Trophoblast cell (in vitro differentiated cells and primary cell): ENCODE results near the gene RPL18A.
A peak's percentile ranks its signal among the peaks of the same experiment; 100 is the strongest.

ENCODE experiments used
- DNase-seq, 2 donors: peaks; one replicate each; pipeline ENCODE4 v3.0.0-alpha.2; 2016
- H2AFZ ChIP-seq: 2 replicates; pipeline ENCODE4 v1.6.1; 2013; ENCODE audit warnings: low read length, moderate library complexity, mild to moderate bottlenecking; ENCODE audit not compliant: insufficient read depth, poor library complexity
- H2AK5ac ChIP-seq: 2 replicates; pipeline ENCODE4 v1.6.1; 2013; ENCODE audit warnings: mild to moderate bottlenecking, low read length
- H2BK120ac ChIP-seq: 2 replicates; pipeline ENCODE4 v1.6.1; 2013; ENCODE audit warnings: low read length, mild to moderate bottlenecking, moderate library complexity; ENCODE audit not compliant: insufficient read depth, poor library complexity
- H2BK12ac ChIP-seq: 2 replicates; pipeline ENCODE4 v1.6.1; 2013; ENCODE audit warnings: mild to moderate bottlenecking, low read length, moderate library complexity
- H2BK5ac ChIP-seq: 2 replicates; pipeline ENCODE4 v1.6.1; 2013; ENCODE audit warnings: low read length, low read depth, moderate library complexity, mild to moderate bottlenecking; ENCODE audit not compliant: poor library complexity
- H3K14ac ChIP-seq: 2 replicates; pipeline ENCODE4 v1.6.1; 2013; ENCODE audit warnings: mild to moderate bottlenecking, low read length
- H3K18ac ChIP-seq: 2 replicates; pipeline ENCODE4 v1.6.1; 2013; ENCODE audit warnings: mild to moderate bottlenecking, low read length
- H3K23ac ChIP-seq: 2 replicates; pipeline ENCODE4 v1.6.1; 2013; ENCODE audit warnings: low read length
- H3K27ac ChIP-seq: 2 replicates; pipeline ENCODE4 v1.5.1; 2013; ENCODE audit warnings: low read depth, mild to moderate bottlenecking, inconsistent platforms, low read length, moderate library complexity
- H3K27me3 ChIP-seq: 2 replicates; pipeline ENCODE4 v1.6.1; 2013; ENCODE audit warnings: inconsistent platforms, mild to moderate bottlenecking, low read length, moderate library complexity; ENCODE audit not compliant: insufficient read depth
- H3K36me3 ChIP-seq, 2 experiments: 1 replicate in 1 of 2; 2 replicates in 1 of 2; pipeline ENCODE4 v1.6.1; 2013; ENCODE audit warnings: low read length in 2 of 2, mild to moderate bottlenecking in 2 of 2, moderate library complexity in 1 of 2; ENCODE audit not compliant: insufficient read depth in 2 of 2, control insufficient read depth in 1 of 2
- H3K4ac ChIP-seq: 2 replicates; pipeline ENCODE4 v1.6.1; 2013; ENCODE audit warnings: low read depth, mild to moderate bottlenecking, low read length, moderate library complexity
- H3K4me1 ChIP-seq, 2 experiments: 1 replicate in 1 of 2; 2 replicates in 1 of 2; pipeline ENCODE4 v1.6.1; 2013; ENCODE audit warnings: low read length in 2 of 2, mild to moderate bottlenecking in 2 of 2, moderate library complexity in 1 of 2; ENCODE audit not compliant: insufficient read depth in 2 of 2, control insufficient read depth in 1 of 2
- H3K4me2 ChIP-seq: 2 replicates; pipeline ENCODE4 v1.6.1; 2013; ENCODE audit warnings: inconsistent platforms, mild to moderate bottlenecking, low read length, moderate library complexity
- H3K4me3 ChIP-seq: 2 replicates; pipeline ENCODE4 v1.5.1; 2013; ENCODE audit warnings: mild to moderate bottlenecking, low read depth, low read length, inconsistent platforms
- H3K79me1 ChIP-seq: one replicate; pipeline ENCODE4 v1.6.1; 2013; ENCODE audit warnings: low read length
- H3K79me2 ChIP-seq: 2 replicates; pipeline ENCODE4 v1.6.1; 2013; ENCODE audit warnings: low read length, mild to moderate bottlenecking; ENCODE audit not compliant: control insufficient read depth, insufficient read depth, poor library complexity
- H3K9ac ChIP-seq: 2 replicates; pipeline ENCODE4 v1.6.1; 2013; ENCODE audit warnings: mild to moderate bottlenecking, low read length
- H3K9me3 ChIP-seq: 2 replicates; pipeline ENCODE4 v1.6.1; 2013; ENCODE audit warnings: low read depth, mild to moderate bottlenecking, control low read depth, inconsistent platforms, low read length; ENCODE audit not compliant: insufficient read depth
- H4K12ac ChIP-seq: 2 replicates; pipeline ENCODE4 v1.6.1; 2013; ENCODE audit warnings: low read depth, mild to moderate bottlenecking, low read length, moderate library complexity
- H4K8ac ChIP-seq: 2 replicates; pipeline ENCODE4 v1.6.1; 2013; ENCODE audit warnings: low read depth, mild to moderate bottlenecking, low read length, moderate library complexity
- H4K91ac ChIP-seq: one replicate; pipeline ENCODE4 v1.6.1; 2013; ENCODE audit warnings: low read depth, mild to moderate bottlenecking, low read length, moderate library complexity
- WGBS: extraction: QIAGEN DNeasy Blood & Tissue Kit; methylation state at CpG from one replicate; pipeline ENCODE4 v1.1.7; 2013; ENCODE audit warnings: missing lambda C conversion rate; ENCODE audit not compliant: insufficient read length, insufficient coverage; ENCODE audit errors: extremely low coverage; 5-methylcytosine and 5-hydroxymethylcytosine counted together

RPL18A gene

DNA sequence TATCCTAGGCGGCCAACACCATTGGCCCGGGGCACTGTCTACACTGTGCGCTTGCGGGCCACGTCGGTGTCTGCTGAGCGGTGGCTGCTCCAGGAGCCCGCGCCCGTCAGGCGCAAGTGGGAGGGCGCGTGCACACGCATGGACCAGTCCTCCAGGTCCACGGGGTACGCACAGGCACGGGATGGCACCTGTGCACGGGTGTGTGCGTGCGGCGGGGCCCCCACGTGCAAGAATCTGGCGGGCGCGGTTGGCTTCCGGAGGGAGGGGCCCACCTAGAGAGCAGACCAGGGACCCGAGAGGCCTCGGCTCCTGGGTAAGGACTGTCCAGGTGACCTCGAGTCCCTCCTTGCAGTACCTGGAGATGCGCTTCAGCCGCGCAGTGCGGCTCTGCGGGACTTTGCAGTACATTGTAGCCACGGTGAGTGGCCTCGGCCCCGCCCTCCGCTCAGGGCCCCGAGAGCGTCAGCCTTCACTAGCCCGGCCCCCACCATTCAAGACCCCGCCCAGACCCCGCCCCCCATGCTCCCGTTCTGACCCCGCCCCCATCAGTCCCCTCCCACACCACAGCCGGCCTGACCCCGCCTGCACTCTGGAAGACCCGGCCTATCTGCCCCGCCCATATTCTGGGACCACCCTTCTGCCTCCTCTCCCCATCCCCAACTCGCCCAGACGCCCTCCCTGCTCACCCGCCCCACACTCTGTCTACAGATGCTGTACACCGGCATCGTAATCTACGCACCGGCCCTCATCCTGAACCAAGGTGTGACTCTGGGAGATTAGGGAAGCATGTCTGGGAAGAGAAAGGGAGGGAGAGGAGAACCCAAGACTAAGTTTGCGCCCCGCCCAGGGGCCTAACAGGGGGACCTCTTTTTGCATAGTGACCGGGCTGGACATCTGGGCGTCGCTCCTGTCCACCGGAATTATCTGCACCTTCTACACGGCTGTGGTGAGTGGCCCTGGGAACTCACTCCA is 14.4 kb downstream of the RPL18A start:
- DNase-seq = peak; percentile 75 to 77
- no CpG with 5 or more reads among the region's 63 CpGs for WGBS

GRCh38 chr19:17874758-17875135 is 15.0 kb downstream of the RPL18A start:
- Histone ChIP-seq H4K12ac (no peak overlapping the region), H3K4me2 (no peak overlapping the region), H3K79me2 (peaks cover 1% of the 10 kb centered on the region), H2BK12ac (no peak overlapping the region), H3K4me3 (no peak overlapping the region), H3K4ac (no peak overlapping the region), H3K79me1 (no peaks in the 10 kb centered on the region), H4K8ac (no peak overlapping the region), H2BK120ac (no peak overlapping the region), H3K27ac (no peak overlapping the region), H3K9me3 (peaks cover 5% of the 10 kb centered on the region), H3K27me3 (no peaks in the 10 kb centered on the region), H3K36me3 (no peaks in the 10 kb centered on the region), H3K9ac (no peak overlapping the region), H2BK5ac (no peak overlapping the region), H4K91ac (no peak overlapping the region), H3K23ac (no peak overlapping the region), H3K4me1 (peaks cover 5% of the 10 kb centered on the region in 2 experiments), H3K14ac (no peak overlapping the region), H2AK5ac (no peak overlapping the region), H3K18ac (no peak overlapping the region), H2AFZ (no peak overlapping the region)
- no CpG with 5 or more reads among the region's 9 CpGs for WGBS
- no peak for DNase-seq

More for the DNA sequence above, 14.4 kb downstream of the RPL18A start:
- H3K9ac ChIP-seq = no peak overlapping the region
- H3K27me3 ChIP-seq = no peaks in the 10 kb centered on the region
- no peaks in the 10 kb centered on the region for H3K79me1 ChIP-seq
- H4K12ac ChIP-seq = peak overlapping the region; percentile 12
- no peak overlapping the region for H2BK5ac ChIP-seq
- peak overlapping the region; percentile 3 for H2AFZ ChIP-seq
- no peak overlapping the region for H3K27ac ChIP-seq
- H4K8ac ChIP-seq = no peak overlapping the region
- H2BK12ac ChIP-seq = no peak overlapping the region
- H3K18ac ChIP-seq = no peak overlapping the region
- H3K14ac ChIP-seq = no peak overlapping the region
- no peak overlapping the region for H2AK5ac ChIP-seq
- peaks cover 5% of the 10 kb centered on the region for H3K9me3 ChIP-seq
- H3K4me1 ChIP-seq = peaks cover 5% of the 10 kb centered on the region in 2 experiments
- no peak overlapping the region for H4K91ac ChIP-seq
- H3K36me3 ChIP-seq = no peaks in the 10 kb centered on the region
- H3K4ac ChIP-seq = no peak overlapping the region
- H3K23ac ChIP-seq = no peak overlapping the region
- H3K79me2 ChIP-seq = peaks cover 1% of the 10 kb centered on the region
- peak overlapping the region; percentile 56 for H3K4me2 ChIP-seq
- H3K4me3 ChIP-seq = peak overlapping the region; percentile 54
- H2BK120ac ChIP-seq = no peak overlapping the region

DNA sequence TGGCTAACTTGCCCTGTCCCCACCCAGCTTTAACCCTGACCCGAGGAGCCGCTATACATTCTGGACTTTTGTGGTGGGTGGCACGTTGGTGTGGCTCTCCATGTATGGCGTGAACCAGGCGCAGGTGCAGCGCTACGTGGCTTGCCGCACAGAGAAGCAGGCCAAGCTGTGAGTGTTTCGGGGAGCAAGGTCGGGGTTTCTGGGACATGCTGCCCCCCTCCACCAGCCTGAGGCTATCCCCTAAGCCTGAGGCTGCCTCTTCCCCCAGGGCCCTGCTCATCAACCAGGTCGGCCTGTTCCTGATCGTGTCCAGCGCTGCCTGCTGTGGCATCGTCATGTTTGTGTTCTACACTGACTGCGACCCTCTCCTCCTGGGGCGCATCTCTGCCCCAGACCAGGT is 18.0 kb downstream of the RPL18A start:
- no peaks in the 10 kb centered on the region for H3K79me1 ChIP-seq
- H2BK12ac ChIP-seq = no peak overlapping the region
- H3K36me3 ChIP-seq = no peaks in the 10 kb centered on the region
- H3K4me2 ChIP-seq = no peak overlapping the region
- H3K14ac ChIP-seq = no peak overlapping the region
- WGBS = no CpG with 5 or more reads among the region's 16 CpGs
- H2AK5ac ChIP-seq = no peak overlapping the region
- no peak overlapping the region for H2BK5ac ChIP-seq
- peaks cover 5% of the 10 kb centered on the region for H3K9me3 ChIP-seq
- H3K27me3 ChIP-seq = no peaks in the 10 kb centered on the region
- no peak overlapping the region for H3K27ac ChIP-seq
- H4K12ac ChIP-seq = no peak overlapping the region
- no peak overlapping the region for H3K23ac ChIP-seq
- H4K91ac ChIP-seq = no peak overlapping the region
- H2BK120ac ChIP-seq = no peak overlapping the region
- H3K9ac ChIP-seq = no peak overlapping the region
- no peak overlapping the region for H4K8ac ChIP-seq
- no peak for DNase-seq
- no peak overlapping the region for H3K18ac ChIP-seq
- H3K4ac ChIP-seq = no peak overlapping the region
- H3K79me2 ChIP-seq = peaks cover 1% of the 10 kb centered on the region
- no peak overlapping the region for H3K4me3 ChIP-seq
- no peak overlapping the region for H2AFZ ChIP-seq
- H3K4me1 ChIP-seq = peaks cover 5% of the 10 kb centered on the region in 2 experiments

DNA sequence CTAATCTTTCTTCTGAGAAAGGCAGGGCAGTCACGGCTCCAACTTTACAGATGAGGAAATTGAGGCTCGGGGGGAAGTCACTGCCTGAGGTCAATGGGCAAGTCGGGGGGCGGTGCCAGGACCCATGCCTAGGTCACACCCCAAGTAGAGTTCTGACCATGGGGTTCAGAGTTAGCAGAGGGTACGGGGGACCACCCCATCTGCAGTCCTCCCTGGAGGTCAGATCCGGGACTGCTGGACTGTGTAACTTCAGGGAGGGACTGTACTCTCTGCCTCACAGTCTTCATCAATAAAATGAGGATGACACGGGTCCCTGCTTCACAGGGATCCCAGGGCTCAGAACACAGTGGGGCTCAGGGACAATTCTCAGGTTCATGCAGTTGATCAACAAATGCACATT is 19.8 kb downstream of the RPL18A start:
- no peak for DNase-seq
- no peak overlapping the region for H4K91ac ChIP-seq
- no peak overlapping the region for H3K9ac ChIP-seq
- no peak overlapping the region for H3K4ac ChIP-seq
- H3K14ac ChIP-seq = no peak overlapping the region
- H2BK12ac ChIP-seq = no peak overlapping the region
- no peak overlapping the region for H3K23ac ChIP-seq
- H4K8ac ChIP-seq = no peak overlapping the region
- H4K12ac ChIP-seq = no peak overlapping the region
- no CpG with 5 or more reads among the region's 7 CpGs for WGBS
- H2BK5ac ChIP-seq = no peak overlapping the region
- H2AK5ac ChIP-seq = no peak overlapping the region
- H3K27me3 ChIP-seq = no peaks in the 10 kb centered on the region
- H3K4me1 ChIP-seq = no peaks in the 10 kb centered on the region
- no peak overlapping the region for H3K4me3 ChIP-seq
- no peaks in the 10 kb centered on the region for H3K79me2 ChIP-seq
- H2AFZ ChIP-seq = no peak overlapping the region
- H3K36me3 ChIP-seq = no peaks in the 10 kb centered on the region
- H3K27ac ChIP-seq = no peak overlapping the region
- peaks cover 4% of the 10 kb centered on the region for H3K9me3 ChIP-seq
- no peak overlapping the region for H3K18ac ChIP-seq
- H3K79me1 ChIP-seq = no peaks in the 10 kb centered on the region
- H2BK120ac ChIP-seq = no peak overlapping the region
- no peak overlapping the region for H3K4me2 ChIP-seq
